HepG2 (cell line): ENCODE results near the gene TRRAP. TPM values are rescaled to one million over a fixed set of nuclear protein-coding genes. Genes with fewer than 3 reads are reported as not detected.

ENCODE experiments used
- ARHGAP35 ChIP-seq: sonication (generic); formaldehyde crosslinking; IDR thresholded peaks from 2 replicates; pipeline ENCODE4 v1.9.0; 2022; ENCODE audit warnings: mild to moderate bottlenecking, inconsistent platforms, moderate library complexity, missing genetic modification reagents, borderline replicate concordance
- CENPBD1 ChIP-seq: sonication (generic); formaldehyde crosslinking; IDR thresholded peaks from 2 replicates; pipeline ENCODE4 v1.8.0; 2022; ENCODE audit warnings: missing genetic modification reagents, low read depth, mild to moderate bottlenecking, borderline replicate concordance
- ELF4 ChIP-seq: sonication (generic); formaldehyde crosslinking; IDR thresholded peaks from 2 replicates; pipeline ENCODE4 v1.5.0; 2020; ENCODE audit warnings: missing genetic modification reagents, mild to moderate bottlenecking, moderate library complexity, borderline replicate concordance
- ETV6 ChIP-seq: sonication (generic); formaldehyde crosslinking; conservative IDR thresholded peaks from 2 replicates; pipeline ENCODE4 v1.4.0; 2020; ENCODE audit warnings: missing genetic modification reagents
- MAZ ChIP-seq, 2 experiments: sonication (generic) in 1 of 2; formaldehyde crosslinking in 1 of 2; IDR thresholded peaks; 2 replicates each; pipeline versions ENCODE4 v1.5.0 to v1.6.1; 2012 to 2020; ENCODE audit warnings: low read depth in 2 of 2, mild to moderate bottlenecking in 2 of 2, borderline replicate concordance in 1 of 2, improper control_type of control experiment in 1 of 2, low read length in 1 of 2, missing genetic modification reagents in 1 of 2, moderate library complexity in 1 of 2
- MED8 ChIP-seq: sonication (generic); formaldehyde crosslinking; IDR thresholded peaks from 2 replicates; pipeline ENCODE4 v1.8.1; 2023; ENCODE audit warnings: mild to moderate bottlenecking, missing genetic modification reagents; ENCODE audit not compliant: insufficient replicate concordance
- MLXIP ChIP-seq: sonication (generic); formaldehyde crosslinking; IDR thresholded peaks from 2 replicates; pipeline ENCODE4 v1.9.0; 2021; ENCODE audit warnings: missing genetic modification reagents, borderline replicate concordance
- SALL1 ChIP-seq: sonication (generic); formaldehyde crosslinking; IDR thresholded peaks from 2 replicates; pipeline ENCODE4 v1.8.0; 2022; ENCODE audit warnings: mild to moderate bottlenecking, missing genetic modification reagents
- SKI ChIP-seq: fragments of 450-650 bp; IDR thresholded peaks from one replicate; pipeline ENCODE4 v1.6.1; 2018; ENCODE audit warnings: mild to moderate bottlenecking; ENCODE audit not compliant: partially characterized antibody
- SNAI1 ChIP-seq: sonication (generic); formaldehyde crosslinking; IDR thresholded peaks from 2 replicates; pipeline ENCODE4 v1.5.0; 2020; ENCODE audit warnings: mild to moderate bottlenecking, missing genetic modification reagents, borderline replicate concordance
- TAF1 ChIP-seq: sonication (generic); formaldehyde crosslinking; IDR thresholded peaks from 2 replicates; pipeline ENCODE4 v1.4.0; 2020; ENCODE audit warnings: missing genetic modification reagents
- TBX2 ChIP-seq: sonication (generic); formaldehyde crosslinking; IDR thresholded peaks from 2 replicates; pipeline ENCODE4 v1.5.0; 2020; ENCODE audit warnings: missing genetic modification reagents, mild to moderate bottlenecking, borderline replicate concordance
- ZBTB20 ChIP-seq: sonication (generic); formaldehyde crosslinking; IDR thresholded peaks from 2 replicates; pipeline ENCODE4 v1.8.1; 2023; ENCODE audit warnings: missing genetic modification reagents, low read depth, mild to moderate bottlenecking, borderline replicate concordance
- ZBTB8A ChIP-seq: sonication (generic); formaldehyde crosslinking; IDR thresholded peaks from 2 replicates; pipeline ENCODE4 v1.4.0; 2020; ENCODE audit warnings: mild to moderate bottlenecking, low read depth, missing genetic modification reagents, borderline replicate concordance
- ZNF556 ChIP-seq: sonication (generic); formaldehyde crosslinking; IDR thresholded peaks from 2 replicates; pipeline ENCODE4 v1.4.0; 2020; ENCODE audit warnings: mild to moderate bottlenecking, missing genetic modification reagents, borderline replicate concordance
- ZNF772 ChIP-seq: sonication (generic); formaldehyde crosslinking; IDR thresholded peaks from 2 replicates; pipeline ENCODE4 v1.5.0; 2020; ENCODE audit warnings: mild to moderate bottlenecking, missing genetic modification reagents
- polyA plus RNA-seq, 8 experiments: library from polyadenylated mRNA; depleted of rRNA in 3 of 8; stranded (reverse) in 7 of 8; unstranded in 1 of 8; fragments of >200 nt; fragmentation: Illumina TruSeq in 4 of 8; extraction: Trizol in 4 of 8; gene quantifications; 2 replicates each; pipeline versions ENCODE4 v1.2.1 to v1.2.3, GENCODE V29; 2011 to 2016; ENCODE audit warnings: low read depth in 4 of 8, missing spikeins in 1 of 8, mixed read lengths in 1 of 8; ENCODE audit not compliant: insufficient read depth in 1 of 8
- total RNA-seq, 5 experiments: library from RNA; depleted of rRNA; stranded (reverse); fragments of >200 nt; fragmentation: Illumina TruSeq; extraction: Trizol; gene quantifications; 2 replicates each; pipeline ENCODE4 v1.2.3, GENCODE V29; 2016; ENCODE audit warnings: low read depth in 1 of 5
- TF ChIP-seq, protein P1 (sequence below): sonication (generic); formaldehyde crosslinking; IDR thresholded peaks from 2 replicates; pipeline ENCODE4 v1.5.1; 2020; ENCODE audit warnings: mild to moderate bottlenecking, missing genetic modification reagents, moderate library complexity
- TF ChIP-seq, protein P2 (sequence below): sonication (generic); formaldehyde crosslinking; IDR thresholded peaks from 2 replicates; pipeline ENCODE4 v1.4.0; 2020; ENCODE audit warnings: missing genetic modification reagents

TRRAP gene
- total and polyA plus RNA-seq, 2 of the 13 experiments (the other 11 are each of a cell fraction or from before 2014, with no cell fraction given): 8.6 to 10.5 TPM

DNA sequence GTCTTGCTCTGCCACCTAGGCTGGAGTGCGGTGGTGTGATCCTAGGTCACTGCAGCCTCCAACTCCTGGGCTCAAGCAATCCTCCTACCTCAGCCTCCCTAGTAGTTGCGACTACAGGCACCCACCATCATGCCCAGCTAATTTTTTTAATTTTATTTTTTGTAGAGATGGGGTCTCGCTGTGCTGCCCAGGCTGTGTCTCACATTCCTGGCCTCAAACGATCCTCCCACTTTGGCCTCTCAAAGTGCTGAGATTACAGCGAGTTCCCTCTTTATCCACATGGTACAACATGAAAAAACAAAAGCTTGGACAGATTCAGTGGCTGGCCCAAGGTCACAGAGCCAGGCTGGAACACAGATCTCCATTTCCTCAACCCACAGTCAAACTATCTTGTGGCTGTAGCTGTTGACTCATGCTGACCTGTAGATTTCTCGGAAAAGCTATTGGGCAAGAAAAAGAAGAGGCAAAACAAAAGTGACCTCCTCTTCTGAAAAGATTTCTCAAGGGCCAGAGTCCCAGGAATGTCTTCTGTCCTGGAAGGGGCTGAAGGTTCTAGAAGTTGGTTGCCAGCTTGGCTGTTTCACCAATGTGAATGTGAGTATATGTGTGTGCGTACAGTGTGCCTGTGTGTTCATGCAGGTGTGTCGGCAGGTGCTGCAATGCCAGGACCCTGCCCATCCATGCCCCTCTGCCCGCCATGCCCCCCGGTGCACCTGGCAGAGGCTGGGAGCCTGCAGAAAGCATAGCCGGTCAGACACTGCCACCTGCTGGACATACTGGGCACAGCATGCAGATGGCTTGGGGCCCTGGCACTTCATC, 36.9 kb upstream of the TRRAP start (continued):
- TF ChIP-seq, protein P1, sequence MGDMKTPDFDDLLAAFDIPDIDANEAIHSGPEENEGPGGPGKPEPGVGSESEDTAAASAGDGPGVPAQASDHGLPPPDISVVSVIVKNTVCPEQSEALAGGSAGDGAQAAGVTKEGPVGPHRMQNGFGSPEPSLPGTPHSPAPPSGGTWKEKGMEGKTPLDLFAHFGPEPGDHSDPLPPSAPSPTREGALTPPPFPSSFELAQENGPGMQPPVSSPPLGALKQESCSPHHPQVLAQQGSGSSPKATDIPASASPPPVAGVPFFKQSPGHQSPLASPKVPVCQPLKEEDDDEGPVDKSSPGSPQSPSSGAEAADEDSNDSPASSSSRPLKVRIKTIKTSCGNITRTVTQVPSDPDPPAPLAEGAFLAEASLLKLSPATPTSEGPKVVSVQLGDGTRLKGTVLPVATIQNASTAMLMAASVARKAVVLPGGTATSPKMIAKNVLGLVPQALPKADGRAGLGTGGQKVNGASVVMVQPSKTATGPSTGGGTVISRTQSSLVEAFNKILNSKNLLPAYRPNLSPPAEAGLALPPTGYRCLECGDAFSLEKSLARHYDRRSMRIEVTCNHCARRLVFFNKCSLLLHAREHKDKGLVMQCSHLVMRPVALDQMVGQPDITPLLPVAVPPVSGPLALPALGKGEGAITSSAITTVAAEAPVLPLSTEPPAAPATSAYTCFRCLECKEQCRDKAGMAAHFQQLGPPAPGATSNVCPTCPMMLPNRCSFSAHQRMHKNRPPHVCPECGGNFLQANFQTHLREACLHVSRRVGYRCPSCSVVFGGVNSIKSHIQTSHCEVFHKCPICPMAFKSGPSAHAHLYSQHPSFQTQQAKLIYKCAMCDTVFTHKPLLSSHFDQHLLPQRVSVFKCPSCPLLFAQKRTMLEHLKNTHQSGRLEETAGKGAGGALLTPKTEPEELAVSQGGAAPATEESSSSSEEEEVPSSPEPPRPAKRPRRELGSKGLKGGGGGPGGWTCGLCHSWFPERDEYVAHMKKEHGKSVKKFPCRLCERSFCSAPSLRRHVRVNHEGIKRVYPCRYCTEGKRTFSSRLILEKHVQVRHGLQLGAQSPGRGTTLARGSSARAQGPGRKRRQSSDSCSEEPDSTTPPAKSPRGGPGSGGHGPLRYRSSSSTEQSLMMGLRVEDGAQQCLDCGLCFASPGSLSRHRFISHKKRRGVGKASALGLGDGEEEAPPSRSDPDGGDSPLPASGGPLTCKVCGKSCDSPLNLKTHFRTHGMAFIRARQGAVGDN (CRISPR knock-in tag): peak; percentile 48
- peak; percentile 43; the same call in 1 of the 2 replicates for TF ChIP-seq SALL1
- no peak for TF ChIP-seq ETV6
- no peak for TF ChIP-seq MAZ (IDR thresholded peaks at IDR 0.05; ENCODE audit: borderline replicate concordance, low read depth, low read length)
- 0 out of 2 replicates have a peak, but pooled peaks have one; percentile 38 for TF ChIP-seq MAZ (CRISPR knock-in tag; IDR thresholded peaks at IDR 0.05; ENCODE audit: low read depth)
- TF ChIP-seq SNAI1 (CRISPR knock-in tag): no peak
- TF ChIP-seq TBX2 (CRISPR knock-in tag): peak; percentile 15; the same call in 1 of the 2 replicates
- TF ChIP-seq MED8 (CRISPR knock-in tag): no peak
- TF ChIP-seq TAF1: no peak
- 0 out of 2 replicates have a peak, but pooled peaks have one; percentile 62 for TF ChIP-seq ZNF772 (CRISPR knock-in tag)
- TF ChIP-seq SKI: no peak
- no peak for TF ChIP-seq ELF4 (CRISPR knock-in tag)
- TF ChIP-seq ZBTB20 (CRISPR knock-in tag): no peak
- TF ChIP-seq CENPBD1 (CRISPR knock-in tag): no peak
- no peak for TF ChIP-seq MLXIP (CRISPR knock-in tag)
- no peak for TF ChIP-seq ARHGAP35 (CRISPR knock-in tag)
- no peak for TF ChIP-seq ZBTB8A (CRISPR knock-in tag)
- TF ChIP-seq, protein P2, sequence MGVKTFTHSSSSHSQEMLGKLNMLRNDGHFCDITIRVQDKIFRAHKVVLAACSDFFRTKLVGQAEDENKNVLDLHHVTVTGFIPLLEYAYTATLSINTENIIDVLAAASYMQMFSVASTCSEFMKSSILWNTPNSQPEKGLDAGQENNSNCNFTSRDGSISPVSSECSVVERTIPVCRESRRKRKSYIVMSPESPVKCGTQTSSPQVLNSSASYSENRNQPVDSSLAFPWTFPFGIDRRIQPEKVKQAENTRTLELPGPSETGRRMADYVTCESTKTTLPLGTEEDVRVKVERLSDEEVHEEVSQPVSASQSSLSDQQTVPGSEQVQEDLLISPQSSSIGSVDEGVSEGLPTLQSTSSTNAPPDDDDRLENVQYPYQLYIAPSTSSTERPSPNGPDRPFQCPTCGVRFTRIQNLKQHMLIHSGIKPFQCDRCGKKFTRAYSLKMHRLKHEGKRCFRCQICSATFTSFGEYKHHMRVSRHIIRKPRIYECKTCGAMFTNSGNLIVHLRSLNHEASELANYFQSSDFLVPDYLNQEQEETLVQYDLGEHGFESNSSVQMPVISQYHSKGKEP (CRISPR knock-in tag): no peak
- TF ChIP-seq ZNF556 (CRISPR knock-in tag): no peak
